ENCODE data around the gene JUNB. TPM values are rescaled to one million over a fixed set of nuclear protein-coding genes. Genes with fewer than 3 reads are reported as not detected.

The JUNB gene
- total and polyA plus RNA-seq, 2 of the 13 experiments (the other 11 are each of a cell fraction or from before 2014, with no cell fraction given): 7.7 to 8.2 TPM

DNA sequence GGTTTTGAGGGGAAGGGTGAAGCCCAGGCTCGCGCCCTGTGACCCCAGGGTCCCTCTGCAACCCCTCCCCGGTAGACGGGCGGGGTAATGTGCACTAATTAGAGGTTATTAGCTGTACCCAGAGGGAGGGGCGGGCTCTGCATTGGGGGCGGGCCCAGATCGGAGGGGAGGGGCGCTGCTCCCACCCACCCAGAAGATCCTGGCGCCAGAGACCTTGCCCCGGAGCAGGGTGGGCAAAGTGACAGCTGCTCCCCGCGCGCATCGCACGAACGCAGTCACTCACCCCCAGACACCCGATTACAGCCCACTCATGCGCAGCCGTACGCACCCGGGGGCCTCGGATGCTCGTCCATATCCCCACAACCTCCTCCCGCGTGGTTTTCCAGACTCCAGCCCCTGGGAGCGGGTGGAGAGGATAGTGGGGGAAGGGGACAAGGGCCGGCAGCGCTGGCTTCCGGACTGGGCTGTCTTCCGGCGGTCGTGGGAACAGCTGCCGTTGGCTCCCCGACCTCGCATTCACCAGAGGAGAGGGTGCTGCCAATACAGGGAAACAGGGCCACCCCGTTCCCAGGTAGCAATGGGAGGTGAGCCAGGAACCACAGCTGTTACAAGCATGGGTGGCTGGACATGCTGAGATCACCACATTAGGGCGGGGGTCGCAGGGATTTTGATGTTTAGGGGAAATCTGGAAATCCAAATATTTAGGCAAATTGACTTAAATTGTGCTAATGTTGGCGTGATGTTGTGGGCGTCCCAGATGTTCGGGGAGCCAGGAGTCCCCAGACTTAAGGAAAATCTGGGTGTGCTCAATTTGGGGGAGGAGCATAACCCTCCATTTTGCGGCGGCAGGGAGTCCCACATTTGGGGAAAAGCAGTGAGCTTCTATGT is 13.0 kb upstream of the JUNB start (continued):
- TF ChIP-seq FOXA1 (IDR thresholded peaks at IDR 0.05) (no peak), FOXA1 (CRISPR knock-in tag; IDR thresholded peaks at IDR 0.05) (no peak), CENPT (CRISPR knock-in tag; IDR thresholded peaks at IDR 0.05; ENCODE audit: low read depth) (no peak), EZH2 (conservative IDR thresholded peaks at IDR 0.05; ENCODE audit: low read depth, low read length) (no peak), NR2F6 (IDR thresholded peaks at IDR 0.05) (no peak), NR2F6 (CRISPR knock-in tag; IDR thresholded peaks at IDR 0.05) (no peak), ZFP82 (CRISPR knock-in tag; IDR thresholded peaks at IDR 0.05; ENCODE audit: borderline replicate concordance) (no peak), PAWR (CRISPR knock-in tag; IDR thresholded peaks at IDR 0.05; ENCODE audit: borderline replicate concordance) (no peak), FOXM1 (CRISPR knock-in tag; IDR thresholded peaks at IDR 0.05) (no peak), ZNF775 (CRISPR knock-in tag; IDR thresholded peaks at IDR 0.05; ENCODE audit: borderline replicate concordance) (no peak), POLR2G (IDR thresholded peaks at IDR 0.05; ENCODE audit: low read depth, low read length) (peak; percentile 43; the same call in 1 of the 2 replicates), IKZF1 (IDR thresholded peaks at IDR 0.05) (no peak), ZNF530 (CRISPR knock-in tag; IDR thresholded peaks at IDR 0.05; ENCODE audit: low read depth) (no peak), ZNF446 (CRISPR knock-in tag; IDR thresholded peaks at IDR 0.05) (no peak)
- TF ChIP-seq, protein P1, sequence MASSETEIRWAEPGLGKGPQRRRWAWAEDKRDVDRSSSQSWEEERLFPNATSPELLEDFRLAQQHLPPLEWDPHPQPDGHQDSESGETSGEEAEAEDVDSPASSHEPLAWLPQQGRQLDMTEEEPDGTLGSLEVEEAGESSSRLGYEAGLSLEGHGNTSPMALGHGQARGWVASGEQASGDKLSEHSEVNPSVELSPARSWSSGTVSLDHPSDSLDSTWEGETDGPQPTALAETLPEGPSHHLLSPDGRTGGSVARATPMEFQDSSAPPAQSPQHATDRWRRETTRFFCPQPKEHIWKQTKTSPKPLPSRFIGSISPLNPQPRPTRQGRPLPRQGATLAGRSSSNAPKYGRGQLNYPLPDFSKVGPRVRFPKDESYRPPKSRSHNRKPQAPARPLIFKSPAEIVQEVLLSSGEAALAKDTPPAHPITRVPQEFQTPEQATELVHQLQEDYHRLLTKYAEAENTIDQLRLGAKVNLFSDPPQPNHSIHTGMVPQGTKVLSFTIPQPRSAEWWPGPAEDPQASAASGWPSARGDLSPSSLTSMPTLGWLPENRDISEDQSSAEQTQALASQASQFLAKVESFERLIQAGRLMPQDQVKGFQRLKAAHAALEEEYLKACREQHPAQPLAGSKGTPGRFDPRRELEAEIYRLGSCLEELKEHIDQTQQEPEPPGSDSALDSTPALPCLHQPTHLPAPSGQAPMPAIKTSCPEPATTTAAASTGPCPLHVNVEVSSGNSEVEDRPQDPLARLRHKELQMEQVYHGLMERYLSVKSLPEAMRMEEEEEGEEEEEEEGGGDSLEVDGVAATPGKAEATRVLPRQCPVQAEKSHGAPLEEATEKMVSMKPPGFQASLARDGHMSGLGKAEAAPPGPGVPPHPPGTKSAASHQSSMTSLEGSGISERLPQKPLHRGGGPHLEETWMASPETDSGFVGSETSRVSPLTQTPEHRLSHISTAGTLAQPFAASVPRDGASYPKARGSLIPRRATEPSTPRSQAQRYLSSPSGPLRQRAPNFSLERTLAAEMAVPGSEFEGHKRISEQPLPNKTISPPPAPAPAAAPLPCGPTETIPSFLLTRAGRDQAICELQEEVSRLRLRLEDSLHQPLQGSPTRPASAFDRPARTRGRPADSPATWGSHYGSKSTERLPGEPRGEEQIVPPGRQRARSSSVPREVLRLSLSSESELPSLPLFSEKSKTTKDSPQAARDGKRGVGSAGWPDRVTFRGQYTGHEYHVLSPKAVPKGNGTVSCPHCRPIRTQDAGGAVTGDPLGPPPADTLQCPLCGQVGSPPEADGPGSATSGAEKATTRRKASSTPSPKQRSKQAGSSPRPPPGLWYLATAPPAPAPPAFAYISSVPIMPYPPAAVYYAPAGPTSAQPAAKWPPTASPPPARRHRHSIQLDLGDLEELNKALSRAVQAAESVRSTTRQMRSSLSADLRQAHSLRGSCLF (CRISPR knock-in tag; IDR thresholded peaks at IDR 0.05; ENCODE audit: borderline replicate concordance): no peak
- TF ChIP-seq, protein P2, sequence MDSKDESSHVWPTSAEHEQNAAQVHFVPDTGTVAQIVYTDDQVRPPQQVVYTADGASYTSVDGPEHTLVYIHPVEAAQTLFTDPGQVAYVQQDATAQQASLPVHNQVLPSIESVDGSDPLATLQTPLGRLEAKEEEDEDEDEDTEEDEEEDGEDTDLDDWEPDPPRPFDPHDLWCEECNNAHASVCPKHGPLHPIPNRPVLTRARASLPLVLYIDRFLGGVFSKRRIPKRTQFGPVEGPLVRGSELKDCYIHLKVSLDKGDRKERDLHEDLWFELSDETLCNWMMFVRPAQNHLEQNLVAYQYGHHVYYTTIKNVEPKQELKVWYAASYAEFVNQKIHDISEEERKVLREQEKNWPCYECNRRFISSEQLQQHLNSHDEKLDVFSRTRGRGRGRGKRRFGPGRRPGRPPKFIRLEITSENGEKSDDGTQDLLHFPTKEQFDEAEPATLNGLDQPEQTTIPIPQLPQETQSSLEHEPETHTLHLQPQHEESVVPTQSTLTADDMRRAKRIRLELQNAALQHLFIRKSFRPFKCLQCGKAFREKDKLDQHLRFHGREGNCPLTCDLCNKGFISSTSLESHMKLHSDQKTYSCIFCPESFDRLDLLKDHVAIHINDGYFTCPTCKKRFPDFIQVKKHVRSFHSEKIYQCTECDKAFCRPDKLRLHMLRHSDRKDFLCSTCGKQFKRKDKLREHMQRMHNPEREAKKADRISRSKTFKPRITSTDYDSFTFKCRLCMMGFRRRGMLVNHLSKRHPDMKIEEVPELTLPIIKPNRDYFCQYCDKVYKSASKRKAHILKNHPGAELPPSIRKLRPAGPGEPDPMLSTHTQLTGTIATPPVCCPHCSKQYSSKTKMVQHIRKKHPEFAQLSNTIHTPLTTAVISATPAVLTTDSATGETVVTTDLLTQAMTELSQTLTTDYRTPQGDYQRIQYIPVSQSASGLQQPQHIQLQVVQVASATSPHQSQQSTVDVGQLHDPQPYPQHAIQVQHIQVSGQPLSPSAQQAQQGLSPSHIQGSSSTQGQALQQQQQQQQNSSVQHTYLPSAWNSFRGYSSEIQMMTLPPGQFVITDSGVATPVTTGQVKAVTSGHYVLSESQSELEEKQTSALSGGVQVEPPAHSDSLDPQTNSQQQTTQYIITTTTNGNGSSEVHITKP (CRISPR knock-in tag; IDR thresholded peaks at IDR 0.05; ENCODE audit: low read depth): 0 out of 2 replicates have a peak, but pooled peaks have one; percentile 48
- TF ChIP-seq, protein P3, sequence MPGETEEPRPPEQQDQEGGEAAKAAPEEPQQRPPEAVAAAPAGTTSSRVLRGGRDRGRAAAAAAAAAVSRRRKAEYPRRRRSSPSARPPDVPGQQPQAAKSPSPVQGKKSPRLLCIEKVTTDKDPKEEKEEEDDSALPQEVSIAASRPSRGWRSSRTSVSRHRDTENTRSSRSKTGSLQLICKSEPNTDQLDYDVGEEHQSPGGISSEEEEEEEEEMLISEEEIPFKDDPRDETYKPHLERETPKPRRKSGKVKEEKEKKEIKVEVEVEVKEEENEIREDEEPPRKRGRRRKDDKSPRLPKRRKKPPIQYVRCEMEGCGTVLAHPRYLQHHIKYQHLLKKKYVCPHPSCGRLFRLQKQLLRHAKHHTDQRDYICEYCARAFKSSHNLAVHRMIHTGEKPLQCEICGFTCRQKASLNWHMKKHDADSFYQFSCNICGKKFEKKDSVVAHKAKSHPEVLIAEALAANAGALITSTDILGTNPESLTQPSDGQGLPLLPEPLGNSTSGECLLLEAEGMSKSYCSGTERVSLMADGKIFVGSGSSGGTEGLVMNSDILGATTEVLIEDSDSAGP (CRISPR knock-in tag; IDR thresholded peaks at IDR 0.05; ENCODE audit: borderline replicate concordance): no peak; the same call in 1 of the 2 replicates
- TF ChIP-seq, protein P4, sequence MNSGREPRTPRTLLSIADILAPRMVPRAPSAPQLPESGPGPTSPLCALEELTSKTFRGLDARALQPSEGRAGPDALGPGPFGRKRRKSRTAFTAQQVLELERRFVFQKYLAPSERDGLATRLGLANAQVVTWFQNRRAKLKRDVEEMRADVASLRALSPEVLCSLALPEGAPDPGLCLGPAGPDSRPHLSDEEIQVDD (CRISPR knock-in tag; IDR thresholded peaks at IDR 0.05; ENCODE audit: borderline replicate concordance): no peak

All from HepG2 (cell line).